Neural cell (in vitro differentiated cells): ENCODE data around the gene POLQ. TPM values are rescaled to one million over a fixed set of nuclear protein-coding genes. Genes with fewer than 3 reads are reported as not detected.

ENCODE experiments used
- H2AFZ ChIP-seq: fragments of 200-600, 300-800 bp; sonication (generic), shearing (Covaris generic); 2 replicates; pipeline ENCODE4 v1.6.0; 2014; ENCODE audit warnings: low read depth, mild to moderate bottlenecking, antibody characterized with exemption, low read length, moderate library complexity
- H3F3A ChIP-seq: fragments of 200-600 bp; shearing (Covaris generic); 2 replicates; pipeline ENCODE4 v1.6.1; 2016; ENCODE audit warnings: mild to moderate bottlenecking, moderate library complexity, mixed read lengths, antibody characterized with exemption, low read length; ENCODE audit not compliant: insufficient read depth, poor library complexity, severe bottlenecking
- H3K27ac ChIP-seq: fragments of 200-600, 300-800 bp; sonication (generic), shearing (Covaris generic); 2 replicates; pipeline ENCODE4 v1.5.1; 2014; ENCODE audit warnings: mild to moderate bottlenecking, low read length, moderate library complexity
- H3K27me3 ChIP-seq: fragments of 300-800, 200-600 bp; sonication (generic), shearing (Covaris generic); 2 replicates; pipeline ENCODE4 v1.6.0; 2014; ENCODE audit warnings: mild to moderate bottlenecking, low read depth, low read length, moderate library complexity; ENCODE audit not compliant: insufficient read depth
- H3K36me3 ChIP-seq: fragments of 300-800, 200-600 bp; sonication (generic), shearing (Covaris generic); 2 replicates; pipeline ENCODE4 v1.5.1; 2014; ENCODE audit warnings: mild to moderate bottlenecking, antibody characterized with exemption, low read length, moderate library complexity; ENCODE audit not compliant: insufficient read depth
- H3K4me2 ChIP-seq: fragments of 300-800, 200-600 bp; sonication (generic), shearing (Covaris generic); 2 replicates; pipeline ENCODE4 v1.6.0; 2014; ENCODE audit warnings: mild to moderate bottlenecking, low read length
- H3K4me3 ChIP-seq: fragments of 300-800, 200-600 bp; sonication (generic), shearing (Covaris generic); 2 replicates; pipeline ENCODE4 v1.5.1; 2014; ENCODE audit warnings: mild to moderate bottlenecking, low read length, moderate library complexity
- H3K79me2 ChIP-seq: fragments of 200-600 bp; shearing (Covaris generic); replicated peaks from 2 replicates; pipeline ENCODE4 v1.6.0; 2014; ENCODE audit warnings: mild to moderate bottlenecking, low read length, moderate library complexity; ENCODE audit not compliant: insufficient read depth
- H3K9ac ChIP-seq: fragments of 300-800, 200-600 bp; sonication (generic), shearing (Covaris generic); 2 replicates; pipeline ENCODE4 v1.6.1; 2016; ENCODE audit warnings: mild to moderate bottlenecking, low read length, mixed read lengths
- H3K9me2 ChIP-seq: fragments of 200-600 bp; shearing (Covaris generic); 2 replicates; pipeline ENCODE4 v1.6.1; 2016; ENCODE audit warnings: mild to moderate bottlenecking, low read length, mixed read lengths; ENCODE audit not compliant: insufficient read depth
- H3K9me3 ChIP-seq: fragments of 200-600, 300-800 bp; sonication (generic), shearing (Covaris generic); 2 replicates; pipeline ENCODE4 v1.6.1; 2016; ENCODE audit warnings: mild to moderate bottlenecking, mixed run types, low read length, moderate library complexity, mixed read lengths
- H4K20me1 ChIP-seq: fragments of 200-600 bp; shearing (Covaris generic); 2 replicates; pipeline ENCODE4 v1.6.1; 2016; ENCODE audit warnings: mild to moderate bottlenecking, mixed run types; ENCODE audit not compliant: insufficient read depth
- EP300 ChIP-seq: fragments of 450-650 bp; conservative IDR thresholded peaks from 2 replicates; pipeline ENCODE4 v1.6.1; 2014; ENCODE audit warnings: antibody characterized with exemption, mild to moderate bottlenecking, moderate library complexity; ENCODE audit not compliant: poor library complexity, severe bottlenecking
- EZH2 ChIP-seq: fragments of 200-600, 300-800 bp; shearing (Covaris generic), sonication (generic); IDR thresholded peaks from 2 replicates; pipeline ENCODE4 v1.6.1; 2014; ENCODE audit warnings: antibody characterized with exemption, low read length, borderline replicate concordance, mild to moderate bottlenecking; ENCODE audit not compliant: insufficient read depth, poor library complexity, severe bottlenecking
- MXI1 ChIP-seq: fragments of 450-650 bp; conservative IDR thresholded peaks from 2 replicates; pipeline ENCODE4 v1.6.1; 2014; ENCODE audit warnings: antibody characterized with exemption, mild to moderate bottlenecking; ENCODE audit not compliant: poor library complexity, severe bottlenecking
- POLR2AphosphoS5 ChIP-seq: IDR thresholded peaks from 2 replicates; pipeline ENCODE4 v1.6.1; 2012
- RAD21 ChIP-seq: fragments of 450-650 bp; conservative IDR thresholded peaks from 2 replicates; pipeline ENCODE4 v1.6.1; 2014; ENCODE audit warnings: antibody characterized with exemption, mild to moderate bottlenecking, moderate library complexity
- SMC3 ChIP-seq: fragments of 450-650 bp; conservative IDR thresholded peaks from 2 replicates; pipeline ENCODE4 v1.6.1; 2014; ENCODE audit warnings: antibody characterized with exemption, mild to moderate bottlenecking, moderate library complexity; ENCODE audit not compliant: poor library complexity
- TAF1 ChIP-seq: IDR thresholded peaks from 2 replicates; pipeline ENCODE4 v1.6.1; 2012; ENCODE audit warnings: low read depth
- polyA plus RNA-seq: library from polyadenylated mRNA; depleted of rRNA; stranded (reverse); fragments of >200 nt; gene quantifications from 2 replicates; pipeline ENCODE4 v1.2.3, GENCODE V29; 2014
- TF ChIP-seq, protein P1 (sequence below): IDR thresholded peaks from 2 replicates; pipeline ENCODE4 v1.6.1; 2012; ENCODE audit warnings: borderline replicate concordance
- TF ChIP-seq, protein P2 (sequence below): fragments of 450-650 bp; IDR thresholded peaks from 2 replicates; pipeline ENCODE4 v1.5.1; 2014; ENCODE audit warnings: antibody characterized with exemption, mild to moderate bottlenecking, moderate library complexity; ENCODE audit not compliant: poor library complexity, severe bottlenecking

Gene POLQ
- polyA plus RNA-seq, 1 donor from 2014 or later: 0.10 TPM

DNA sequence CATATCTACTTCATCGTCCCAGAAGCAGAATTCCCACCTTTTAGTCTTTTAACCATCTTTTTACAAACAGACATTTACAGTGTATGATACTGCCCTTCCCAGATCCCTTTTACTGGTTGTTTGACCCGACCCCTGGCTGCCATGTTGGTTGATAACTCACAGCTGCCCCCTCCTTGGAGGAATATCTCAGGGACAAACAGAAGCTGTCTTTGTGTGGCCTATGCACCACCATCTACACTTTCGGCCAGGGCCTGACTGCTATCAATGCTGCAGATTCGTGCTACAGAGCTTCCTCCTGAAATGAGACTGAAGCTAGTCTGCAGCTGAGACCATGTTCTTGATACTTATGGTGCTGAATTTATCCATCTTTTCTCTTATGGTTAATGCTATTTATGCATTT lies 6.6 kb upstream of the POLQ start:
- no peak overlapping the region for H3K9ac ChIP-seq
- no peak overlapping the region for H3K4me2 ChIP-seq
- H4K20me1 ChIP-seq: no peaks in the 10 kb centered on the region
- H3K4me3 ChIP-seq: no peak overlapping the region
- TF ChIP-seq SMC3: no peak
- TF ChIP-seq, protein P1, sequence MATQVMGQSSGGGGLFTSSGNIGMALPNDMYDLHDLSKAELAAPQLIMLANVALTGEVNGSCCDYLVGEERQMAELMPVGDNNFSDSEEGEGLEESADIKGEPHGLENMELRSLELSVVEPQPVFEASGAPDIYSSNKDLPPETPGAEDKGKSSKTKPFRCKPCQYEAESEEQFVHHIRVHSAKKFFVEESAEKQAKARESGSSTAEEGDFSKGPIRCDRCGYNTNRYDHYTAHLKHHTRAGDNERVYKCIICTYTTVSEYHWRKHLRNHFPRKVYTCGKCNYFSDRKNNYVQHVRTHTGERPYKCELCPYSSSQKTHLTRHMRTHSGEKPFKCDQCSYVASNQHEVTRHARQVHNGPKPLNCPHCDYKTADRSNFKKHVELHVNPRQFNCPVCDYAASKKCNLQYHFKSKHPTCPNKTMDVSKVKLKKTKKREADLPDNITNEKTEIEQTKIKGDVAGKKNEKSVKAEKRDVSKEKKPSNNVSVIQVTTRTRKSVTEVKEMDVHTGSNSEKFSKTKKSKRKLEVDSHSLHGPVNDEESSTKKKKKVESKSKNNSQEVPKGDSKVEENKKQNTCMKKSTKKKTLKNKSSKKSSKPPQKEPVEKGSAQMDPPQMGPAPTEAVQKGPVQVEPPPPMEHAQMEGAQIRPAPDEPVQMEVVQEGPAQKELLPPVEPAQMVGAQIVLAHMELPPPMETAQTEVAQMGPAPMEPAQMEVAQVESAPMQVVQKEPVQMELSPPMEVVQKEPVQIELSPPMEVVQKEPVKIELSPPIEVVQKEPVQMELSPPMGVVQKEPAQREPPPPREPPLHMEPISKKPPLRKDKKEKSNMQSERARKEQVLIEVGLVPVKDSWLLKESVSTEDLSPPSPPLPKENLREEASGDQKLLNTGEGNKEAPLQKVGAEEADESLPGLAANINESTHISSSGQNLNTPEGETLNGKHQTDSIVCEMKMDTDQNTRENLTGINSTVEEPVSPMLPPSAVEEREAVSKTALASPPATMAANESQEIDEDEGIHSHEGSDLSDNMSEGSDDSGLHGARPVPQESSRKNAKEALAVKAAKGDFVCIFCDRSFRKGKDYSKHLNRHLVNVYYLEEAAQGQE: no peak
- TF ChIP-seq EZH2: no peak
- no peaks in the 10 kb centered on the region for H3K9me2 ChIP-seq
- no peaks in the 10 kb centered on the region for H3K79me2 ChIP-seq
- no peak overlapping the region for H3K27ac ChIP-seq
- no peaks in the 10 kb centered on the region for H3F3A ChIP-seq
- H2AFZ ChIP-seq: no peak overlapping the region
- no peaks in the 10 kb centered on the region for H3K36me3 ChIP-seq
- H3K27me3 ChIP-seq: no peaks in the 10 kb centered on the region
- no peaks in the 10 kb centered on the region for H3K9me3 ChIP-seq

DNA sequence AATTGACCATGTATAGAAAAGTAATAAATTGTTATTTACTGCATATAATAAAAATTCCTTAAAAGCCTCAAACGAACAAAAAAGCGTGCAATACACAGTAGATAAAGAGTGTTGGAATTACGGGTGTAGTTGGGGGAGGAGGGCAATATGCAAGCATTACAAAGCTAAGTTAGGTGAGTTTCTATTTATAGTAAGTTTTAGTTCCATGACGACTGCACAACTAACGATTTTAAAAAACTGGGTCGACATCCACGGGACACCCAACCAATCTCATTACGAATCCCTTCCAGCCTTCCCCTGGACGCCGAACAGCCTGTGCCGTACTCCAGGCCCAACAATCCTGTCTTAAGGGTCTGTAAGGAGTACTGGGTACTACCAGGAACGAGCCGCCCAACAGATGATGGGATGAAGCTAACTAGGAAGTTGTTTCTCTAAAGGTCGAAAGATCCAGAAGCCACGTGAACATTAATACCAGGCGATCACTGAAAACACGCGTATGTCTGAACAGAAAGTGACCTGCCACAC lies 677 bp downstream of the POLQ start:
- TF ChIP-seq EP300 (no peak), RAD21 (no peak), MXI1 (no peak), POLR2AphosphoS5 (no peak), SMC3 (no peak), EZH2 (no peak), TAF1 (no peak)
- TF ChIP-seq, protein P1: no peak
- TF ChIP-seq, protein P2, sequence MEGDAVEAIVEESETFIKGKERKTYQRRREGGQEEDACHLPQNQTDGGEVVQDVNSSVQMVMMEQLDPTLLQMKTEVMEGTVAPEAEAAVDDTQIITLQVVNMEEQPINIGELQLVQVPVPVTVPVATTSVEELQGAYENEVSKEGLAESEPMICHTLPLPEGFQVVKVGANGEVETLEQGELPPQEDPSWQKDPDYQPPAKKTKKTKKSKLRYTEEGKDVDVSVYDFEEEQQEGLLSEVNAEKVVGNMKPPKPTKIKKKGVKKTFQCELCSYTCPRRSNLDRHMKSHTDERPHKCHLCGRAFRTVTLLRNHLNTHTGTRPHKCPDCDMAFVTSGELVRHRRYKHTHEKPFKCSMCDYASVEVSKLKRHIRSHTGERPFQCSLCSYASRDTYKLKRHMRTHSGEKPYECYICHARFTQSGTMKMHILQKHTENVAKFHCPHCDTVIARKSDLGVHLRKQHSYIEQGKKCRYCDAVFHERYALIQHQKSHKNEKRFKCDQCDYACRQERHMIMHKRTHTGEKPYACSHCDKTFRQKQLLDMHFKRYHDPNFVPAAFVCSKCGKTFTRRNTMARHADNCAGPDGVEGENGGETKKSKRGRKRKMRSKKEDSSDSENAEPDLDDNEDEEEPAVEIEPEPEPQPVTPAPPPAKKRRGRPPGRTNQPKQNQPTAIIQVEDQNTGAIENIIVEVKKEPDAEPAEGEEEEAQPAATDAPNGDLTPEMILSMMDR: no peak
- H3K9me2 ChIP-seq: no peaks in the 10 kb centered on the region
- H3K27ac ChIP-seq: no peak overlapping the region
- H3K79me2 ChIP-seq: peaks cover 4% of the 10 kb centered on the region
- peak overlapping the region; percentile 71 for H3K4me3 ChIP-seq
- H3K36me3 ChIP-seq: no peaks in the 10 kb centered on the region
- no peak overlapping the region for H3K9ac ChIP-seq
- H3K4me2 ChIP-seq: peak overlapping the region; percentile 33
- H3K9me3 ChIP-seq: no peaks in the 10 kb centered on the region
- H3F3A ChIP-seq: no peaks in the 10 kb centered on the region
- H4K20me1 ChIP-seq: no peaks in the 10 kb centered on the region
- peak overlapping the region; percentile 69 for H2AFZ ChIP-seq
- H3K27me3 ChIP-seq: no peaks in the 10 kb centered on the region
